NCI-H187 (cell line): Measurements from ENCODE around the gene ADCK2.

Experiments used
- DNase-seq, 2 experiments: peaks; one replicate each; lab custom pipeline; 2025; lab: John Stamatoyannopoulos, UW

Gene ADCK2

DNA sequence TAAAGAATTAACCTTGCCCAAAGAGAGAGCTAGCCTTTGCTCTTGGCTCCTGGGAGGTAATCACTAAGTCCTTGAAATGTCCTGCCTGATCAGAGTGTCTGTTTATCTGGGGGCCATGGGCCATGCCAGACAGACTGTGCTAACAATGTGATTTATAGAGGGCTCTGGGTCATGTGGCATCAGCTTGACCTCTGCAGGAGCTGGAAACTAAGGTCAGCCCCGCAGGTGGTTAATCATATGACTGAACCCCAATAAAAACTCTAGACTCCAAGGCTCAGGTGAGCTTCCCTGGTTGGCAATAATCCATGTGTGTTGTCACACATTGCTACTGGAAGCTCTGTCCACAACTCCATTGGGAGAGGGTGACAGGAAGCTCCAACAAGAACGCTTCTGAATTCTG, 71.3 kb downstream of the ADCK2 start:
- DNase-seq, result no peak
